Measurements from ENCODE around the gene DNAJC4. TPM values are rescaled to one million over a fixed set of nuclear protein-coding genes. Genes with fewer than 3 reads are reported as not detected.

DNAJC4 gene
- total and polyA plus RNA-seq, 2 of the 8 experiments (the other 6 are each of a cell fraction or from before 2014, with no cell fraction given), result 14.6 to 31.0 TPM

GRCh38 chr11:64181506-64182411, 48.6 kb upstream of the DNAJC4 start:
- no peak overlapping the region for H3K14ac ChIP-seq (ENCODE audit: insufficient read length)
- POLR2A ChIA-PET (ENCODE audit: partially characterized antibody), result interaction anchor here (0.6 to 9.7 kb wide), 14 partner anchors 9 to 1290 kb away, joined by 3 to 48 read pairs (median 3); partner anchors contain the start of genes MACROD1, NUDT22, PLCB3 and TRPT1
- no peaks in the 10 kb centered on the region; the same call in 1 of the 2 replicates for H3K79me1 ChIP-seq (ENCODE audit: low read depth, low read length)
- DNase-seq (ENCODE audit: low read depth in 1 of 2, low spot score in 2 of 2) (peak; percentile 36 to 68), FAIRE-seq (no peak)
- peaks cover 0 to 9% (median 3%) of the 10 kb centered on the region in 4 experiments; a peak in 6 of 7 replicates for H3K4me1 ChIP-seq (replicated peaks in 1 of 4; ENCODE audit: control insufficient read depth in 3 of 4, insufficient read depth in 4 of 4, low read length in 3 of 4)
- no peak overlapping the region for H4K5ac ChIP-seq (ENCODE audit: insufficient read length, low read depth, low read length)
- no peak overlapping the region for H3K56ac ChIP-seq (replicated peaks; ENCODE audit: insufficient read length, low read depth, low read length)
- H2AFZ ChIP-seq (ENCODE audit: low read length), result no peak overlapping the region
- CTCF ChIA-PET (ENCODE audit: partially characterized antibody), result interaction anchor here (0.8 to 2.4 kb wide), 8 partner anchors 15 to 33 kb away, joined by 3 to 7 read pairs (median 4); partner anchors contain the start of gene FERMT3
- no peak overlapping the region for H2BK5ac ChIP-seq (ENCODE audit: low read depth, low read length)
- H2AK5ac ChIP-seq (ENCODE audit: low read depth, low read length), result no peak overlapping the region
- peaks cover 1 to 12% of the 10 kb centered on the region in 2 experiments for H4K20me1 ChIP-seq (replicated peaks in 1 of 2; ENCODE audit: control insufficient read depth in 1 of 2, insufficient read depth in 2 of 2, low read length in 2 of 2)
- peak overlapping the region in 2 of 4 experiments; percentile 5 to 26; a peak in 3 of 8 replicates for H3K4me3 ChIP-seq (ENCODE audit: extremely low read depth in 1 of 4, insufficient read depth in 2 of 4, low read depth in 3 of 4, low read length in 4 of 4)
- H4K91ac ChIP-seq (replicated peaks; ENCODE audit: insufficient read length, low read length), result no peak overlapping the region
- 62% methylated on average over 17 of the region's 17 CpGs; no CpG with 5 or more reads in 1 of the 2 experiments for WGBS, 2 experiments (ENCODE audit: extremely low coverage in 1 of 2, insufficient coverage in 1 of 2, insufficient read length in 1 of 2, insufficient replicate concordance in 2 of 2, low coverage in 1 of 2, low lambda C conversion rate in 2 of 2, missing lambda C conversion rate in 1 of 2)
- peaks cover 0 to 23% of the 10 kb centered on the region in 2 experiments; a peak in 2 of 4 replicates for H3K79me2 ChIP-seq (ENCODE audit: control insufficient read depth in 1 of 2, insufficient read depth in 2 of 2, low read length in 2 of 2)
- H3K9ac ChIP-seq (replicated peaks in 1 of 4; ENCODE audit: extremely low read depth in 1 of 4, low read depth in 3 of 4, low read length in 3 of 4), result no peak overlapping the region; a peak in 1 of 7 replicates
- H4K8ac ChIP-seq (ENCODE audit: extremely low read depth, insufficient read depth, low read length), result no peak overlapping the region
- H2BK15ac ChIP-seq (ENCODE audit: low read length), result no peak overlapping the region
- no peak overlapping the region for H2BK20ac ChIP-seq (ENCODE audit: low read length)
- no peaks in the 10 kb centered on the region for H3K9me3 ChIP-seq (ENCODE audit: insufficient read depth in 2 of 2, low read depth in 1 of 2, low read length in 1 of 2)
- H3K4me2 ChIP-seq (ENCODE audit: insufficient read depth in 1 of 2, low read depth in 2 of 2, low read length in 2 of 2), result peak overlapping the region; percentile 31 to 50
- no peak overlapping the region for H3K18ac ChIP-seq (ENCODE audit: extremely low read depth, low read length)
- H3K23ac ChIP-seq (ENCODE audit: insufficient read length), result no peak overlapping the region
- H3K4ac ChIP-seq (replicated peaks; ENCODE audit: insufficient read length, low read depth, low read length), result no peak overlapping the region
- H3K23me2 ChIP-seq (ENCODE audit: low read depth, low read length), result peaks cover 8% of the 10 kb centered on the region
- no peak overlapping the region for H2BK120ac ChIP-seq (replicated peaks; ENCODE audit: low read depth, low read length)
- H3K36me3 ChIP-seq (ENCODE audit: control insufficient read depth in 2 of 4, insufficient read depth in 4 of 4, low read length in 3 of 4), result peaks cover 0 to 7% (median under 1%) of the 10 kb centered on the region in 4 experiments; a peak in 2 of 8 replicates
- H3K27me3 ChIP-seq (replicated peaks in 1 of 4; ENCODE audit: control insufficient read depth in 3 of 4, extremely low read depth in 1 of 4, insufficient read depth in 3 of 4, low read length in 3 of 4), result no peaks in the 10 kb centered on the region
- H2BK12ac ChIP-seq (ENCODE audit: low read depth, low read length), result no peak overlapping the region
- H3K27ac ChIP-seq (ENCODE audit: low read depth, low read length), result no peak overlapping the region
- TF ChIP-seq TCF12 (IDR thresholded peaks at IDR 0.05; ENCODE audit: low read depth, low read length) (0 out of 2 replicates have a peak, but pooled peaks have one; percentile 10), USF2 (IDR thresholded peaks at IDR 0.05; ENCODE audit: low read length) (peak; percentile 91), POLR2AphosphoS5 (IDR thresholded peaks at IDR 0.05; ENCODE audit: low read depth, low read length) (peak; percentile 73; the same call in 1 of the 2 replicates), TBP (IDR thresholded peaks at IDR 0.05; ENCODE audit: low read depth, low read length) (peak; percentile 34; the same call in 1 of the 2 replicates), GTF2F1 (IDR thresholded peaks at IDR 0.05; ENCODE audit: borderline replicate concordance, low read depth, low read length) (peak; percentile 66; the same call in 1 of the 2 replicates), SUZ12 (IDR thresholded peaks at IDR 0.05; ENCODE audit: low read length) (no peak), POLR2A (IDR thresholded peaks at IDR 0.05; ENCODE audit: control extremely low read depth in 1 of 2, low read depth in 2 of 2, low read length in 2 of 2) (0 out of 3 replicates have a peak, but pooled peaks of 1 of the 2 experiments have one; percentile 36)
- TF ChIP-seq, protein P1, sequence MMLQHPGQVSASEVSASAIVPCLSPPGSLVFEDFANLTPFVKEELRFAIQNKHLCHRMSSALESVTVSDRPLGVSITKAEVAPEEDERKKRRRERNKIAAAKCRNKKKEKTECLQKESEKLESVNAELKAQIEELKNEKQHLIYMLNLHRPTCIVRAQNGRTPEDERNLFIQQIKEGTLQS (IDR thresholded peaks at IDR 0.05; ENCODE audit: insufficient read depth, low read depth, low read length), result peak; percentile 61; the same call in 1 of the 2 replicates

Measured in H1 (cell line).